Spleen (tissue), 7 donors: Measurements from ENCODE around the gene CSNK2A2.

Experiments
- CTCF ChIP-seq, 11 experiments: fragments of 200-600 bp in 7 of 11; fragments of 450-650 bp in 4 of 11; sonication (generic) in 4 of 11; IDR thresholded peaks in 8 of 11; conservative IDR thresholded peaks in 3 of 11; 1 replicate in 7 of 11; 2 replicates in 4 of 11; pipeline versions ENCODE4 v1.4.0 to v1.8.0; 2016 to 2021; ENCODE audit warnings: antibody characterized with exemption in 11 of 11, inconsistent platforms in 4 of 11, mild to moderate bottlenecking in 1 of 11
- POLR2A ChIP-seq, 3 donors: fragments of 450-650 bp; IDR thresholded peaks; one replicate each; pipeline ENCODE4 v1.5.1; 2017; ENCODE audit warnings: antibody characterized with exemption in 3 of 3, mild to moderate bottlenecking in 1 of 3
- donor health status: DM: no; HTN: no; CAD: no; lungs with moderate emphysema.
- donor health status: DM: no; HTN: no; CAD: no.
- donor health status: DM: no; HTN: no; CAD: no.

GRCh38 chr16:58127033-58127556 lies 70.8 kb downstream of the CSNK2A2 start:
- peak in 9 of 11 experiments; percentile 17 to 48 (median 31) for TF ChIP-seq CTCF (IDR thresholded peaks at IDR 0.05 in 8 of 11, conservative IDR thresholded peaks at IDR 0.05 in 3 of 11)
- no peak for TF ChIP-seq POLR2A (IDR thresholded peaks at IDR 0.05)
